Colonic mucosa (tissue), 4 donors: ENCODE measurements around the gene LANCL1. TPM values are rescaled to one million over a fixed set of nuclear protein-coding genes. Genes with fewer than 3 reads are reported as not detected.

Source experiments
- DNase-seq: peaks from one replicate; pipeline ENCODE4 v3.0.0-alpha.2; 2020
- H3K27ac ChIP-seq: fragments of 200-600 bp; one replicate; pipeline ENCODE4 v1.8.0; 2021
- H3K27me3 ChIP-seq: fragments of 200-600 bp; one replicate; pipeline ENCODE4 v1.8.0; 2021
- H3K36me3 ChIP-seq: fragments of 200-600 bp; one replicate; pipeline ENCODE4 v1.8.0; 2021
- H3K4me1 ChIP-seq: fragments of 200-600 bp; one replicate; pipeline ENCODE4 v1.8.0; 2021; ENCODE audit warnings: mild to moderate bottlenecking
- H3K4me3 ChIP-seq: fragments of 200-600 bp; one replicate; pipeline ENCODE4 v1.8.0; 2021
- H3K9ac ChIP-seq, 2 donors: one replicate each; pipeline ENCODE4 v1.7.0; 2013; ENCODE audit warnings: control low read depth in 2 of 2, low read depth in 2 of 2, low read length in 2 of 2
- H3K9me3 ChIP-seq: fragments of 200-600 bp; one replicate; pipeline ENCODE4 v1.8.0; 2021
- intact Hi-C: fragments of 100-400 bp; cut with DNase I; formaldehyde crosslinking; loops from one replicate; pipeline ENCODE4 v1.14.1; 2022
- total RNA-seq, 2 donors: library from RNA; stranded (reverse); fragmentation: NEBNext Ultra II Directional in 1 of 2; extraction: Animal tissue kit (Norgen Biotek cat#: 25700) in 1 of 2; gene quantifications; one replicate each; pipeline ENCODE4 v1.2.1, GENCODE V29; 2021
- TF ChIP-seq, protein P1 (sequence below): fragments of 200-600 bp; IDR thresholded peaks from one replicate; pipeline ENCODE4 v1.8.0; 2022; ENCODE audit warnings: antibody characterized with exemption, mild to moderate bottlenecking
- donor health status: healthy.
- donor health status: DM: no; HTN: no; CAD: no.
- donor health status: DM: no; HTN: no; CAD: no.

Gene LANCL1
- total RNA-seq, 2 donors from 2014 or later: 24.2 to 27.0 TPM

DNA sequence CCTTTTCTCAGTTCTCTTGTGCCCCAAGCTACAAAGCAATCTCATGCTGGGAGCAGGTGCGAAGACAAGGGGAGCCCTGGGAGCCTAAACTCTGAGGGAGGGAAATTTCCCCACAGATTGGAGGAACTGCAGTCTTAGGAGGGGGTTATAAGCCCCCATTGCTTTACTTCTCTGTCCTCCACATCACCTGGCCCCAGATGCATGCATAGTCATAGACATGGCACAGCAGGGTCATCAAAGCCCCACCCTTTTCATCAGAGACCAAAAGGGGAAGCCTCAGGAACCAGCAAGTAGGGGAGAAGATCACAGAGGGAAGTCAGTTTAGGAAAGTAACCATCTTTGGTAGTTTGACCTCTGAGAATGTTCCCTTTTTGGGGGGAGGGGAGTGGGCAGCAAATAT lies 33.7 kb downstream of the LANCL1 start:
- TF ChIP-seq, protein P1, sequence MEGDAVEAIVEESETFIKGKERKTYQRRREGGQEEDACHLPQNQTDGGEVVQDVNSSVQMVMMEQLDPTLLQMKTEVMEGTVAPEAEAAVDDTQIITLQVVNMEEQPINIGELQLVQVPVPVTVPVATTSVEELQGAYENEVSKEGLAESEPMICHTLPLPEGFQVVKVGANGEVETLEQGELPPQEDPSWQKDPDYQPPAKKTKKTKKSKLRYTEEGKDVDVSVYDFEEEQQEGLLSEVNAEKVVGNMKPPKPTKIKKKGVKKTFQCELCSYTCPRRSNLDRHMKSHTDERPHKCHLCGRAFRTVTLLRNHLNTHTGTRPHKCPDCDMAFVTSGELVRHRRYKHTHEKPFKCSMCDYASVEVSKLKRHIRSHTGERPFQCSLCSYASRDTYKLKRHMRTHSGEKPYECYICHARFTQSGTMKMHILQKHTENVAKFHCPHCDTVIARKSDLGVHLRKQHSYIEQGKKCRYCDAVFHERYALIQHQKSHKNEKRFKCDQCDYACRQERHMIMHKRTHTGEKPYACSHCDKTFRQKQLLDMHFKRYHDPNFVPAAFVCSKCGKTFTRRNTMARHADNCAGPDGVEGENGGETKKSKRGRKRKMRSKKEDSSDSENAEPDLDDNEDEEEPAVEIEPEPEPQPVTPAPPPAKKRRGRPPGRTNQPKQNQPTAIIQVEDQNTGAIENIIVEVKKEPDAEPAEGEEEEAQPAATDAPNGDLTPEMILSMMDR: no peak
- Histone ChIP-seq H3K9ac (no peak overlapping the region), H3K4me1 (no peaks in the 10 kb centered on the region), H3K27ac (no peak overlapping the region), H3K27me3 (no peaks in the 10 kb centered on the region), H3K4me3 (no peak overlapping the region), H3K36me3 (no peaks in the 10 kb centered on the region), H3K9me3 (no peaks in the 10 kb centered on the region)
- intact Hi-C loops: no loop called here
- DNase-seq: no peak

DNA sequence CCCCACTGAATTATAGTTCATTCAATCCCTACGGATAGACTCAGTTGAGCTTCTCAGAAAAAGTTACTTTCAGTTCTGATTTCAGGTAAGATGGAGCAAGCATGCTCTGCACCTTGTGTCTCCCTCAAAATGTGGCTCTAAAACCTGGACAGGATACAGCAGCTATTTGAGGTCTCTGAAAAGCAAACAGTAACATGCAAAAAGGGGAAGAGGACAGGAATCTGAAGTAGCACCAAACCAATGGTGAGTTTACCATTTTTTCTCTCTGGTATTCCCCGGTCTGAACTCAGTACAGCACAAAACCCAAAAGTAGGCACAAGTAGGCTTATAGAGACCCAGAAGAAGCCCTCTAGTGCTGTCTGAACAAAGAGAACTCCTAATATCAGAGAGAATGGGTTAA lies 34.1 kb downstream of the LANCL1 start:
- Histone ChIP-seq H3K36me3 (no peaks in the 10 kb centered on the region), H3K27ac (no peak overlapping the region), H3K27me3 (no peaks in the 10 kb centered on the region), H3K9ac (no peak overlapping the region), H3K4me3 (no peak overlapping the region), H3K4me1 (no peaks in the 10 kb centered on the region), H3K9me3 (no peaks in the 10 kb centered on the region)
- TF ChIP-seq, protein P1: no peak
- DNase-seq: no peak
- intact Hi-C loops: no loop called here

DNA sequence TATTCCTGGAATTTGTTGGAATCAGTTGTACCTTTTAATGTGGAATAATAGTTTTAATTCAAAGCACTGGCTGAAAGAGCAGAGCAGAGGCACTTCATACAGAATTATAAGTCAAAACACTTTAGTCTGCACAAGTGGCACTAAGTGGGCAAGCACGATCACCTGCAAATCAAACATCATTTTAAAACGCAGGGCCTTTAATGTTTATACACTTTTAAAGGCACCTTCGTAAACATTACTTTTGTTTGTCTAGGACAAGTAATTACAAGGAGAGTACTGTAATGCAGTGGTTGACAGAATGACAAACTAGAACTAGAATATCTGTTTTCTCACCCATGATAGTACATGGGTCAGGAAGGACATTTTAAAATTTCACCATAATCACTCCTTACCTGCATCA lies 36.4 kb downstream of the LANCL1 start:
- no peaks in the 10 kb centered on the region for H3K36me3 ChIP-seq
- H3K27ac ChIP-seq: no peak overlapping the region

DNA sequence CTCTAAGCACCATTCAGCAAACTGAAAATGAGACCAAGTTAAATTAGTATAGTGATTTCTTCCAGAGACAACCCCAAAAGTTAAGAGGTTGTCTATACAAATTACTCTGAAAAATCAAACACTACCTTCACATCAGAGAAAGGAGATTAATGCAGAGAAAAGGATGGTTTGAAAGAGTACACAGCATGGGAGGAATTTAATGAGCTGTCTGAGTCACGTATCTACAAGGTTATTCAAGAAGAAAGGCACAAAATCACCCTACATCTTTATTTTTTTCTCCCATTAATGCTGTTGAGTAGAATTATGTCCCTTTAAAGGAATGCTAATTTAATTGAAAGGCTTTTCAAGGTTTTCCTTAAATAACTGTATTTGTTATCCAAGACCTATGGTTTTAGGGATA lies 41.1 kb downstream of the LANCL1 start:
- H3K4me3 ChIP-seq: no peak overlapping the region
- intact Hi-C loops: no loop called here

More for the DNA sequence above, 36.4 kb downstream of the LANCL1 start:
- TF ChIP-seq, protein P1: no peak
- no peaks in the 10 kb centered on the region for H3K27me3 ChIP-seq
- no peaks in the 10 kb centered on the region for H3K4me1 ChIP-seq
- H3K9ac ChIP-seq: no peak overlapping the region
- DNase-seq: no peak
- no peaks in the 10 kb centered on the region for H3K9me3 ChIP-seq
- no peak overlapping the region for H3K4me3 ChIP-seq
- intact Hi-C loops: no loop called here

DNA sequence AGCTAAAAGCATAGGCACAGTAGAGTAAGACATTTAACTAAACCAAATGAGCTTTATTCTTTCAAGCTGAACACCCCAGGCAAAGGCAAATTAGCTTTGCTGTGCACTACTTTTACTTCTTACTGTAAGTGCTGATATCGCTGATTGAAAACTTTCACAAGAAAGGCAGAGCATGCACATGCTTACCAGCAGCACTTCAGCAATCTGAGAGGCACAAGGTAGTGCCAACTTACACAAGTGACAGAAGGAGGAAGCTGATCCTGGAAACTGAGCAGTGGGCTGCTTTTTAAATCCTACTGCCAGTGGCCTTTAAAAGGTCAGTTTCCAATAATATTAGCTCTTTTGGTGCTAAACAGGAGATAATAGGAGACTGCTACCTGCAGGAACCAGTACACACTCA lies 43.9 kb downstream of the LANCL1 start:
- Histone ChIP-seq H3K36me3 (no peaks in the 10 kb centered on the region), H3K27me3 (no peaks in the 10 kb centered on the region), H3K9ac (no peak overlapping the region), H3K4me1 (no peaks in the 10 kb centered on the region), H3K27ac (no peak overlapping the region), H3K9me3 (no peaks in the 10 kb centered on the region), H3K4me3 (no peak overlapping the region)
- TF ChIP-seq, protein P1: no peak
- DNase-seq: no peak
- intact Hi-C loops: no loop called here

More for the DNA sequence above, 41.1 kb downstream of the LANCL1 start:
- H3K9me3 ChIP-seq: no peaks in the 10 kb centered on the region
- no peaks in the 10 kb centered on the region for H3K4me1 ChIP-seq
- H3K27ac ChIP-seq: no peak overlapping the region
- H3K27me3 ChIP-seq: no peaks in the 10 kb centered on the region
- no peak for DNase-seq
- H3K9ac ChIP-seq: no peak overlapping the region
- TF ChIP-seq, protein P1: no peak
- H3K36me3 ChIP-seq: no peaks in the 10 kb centered on the region
